Brain pericyte (primary cell): Measurements from ENCODE around the gene DNAJC10.
"Not testable (repeated sequence)": the region's sequence is repeated elsewhere in the genome, so short reads cannot be mapped to it uniquely, and the experiment has no call there.

ENCODE experiments used
- DNase-seq: peaks from one replicate; pipeline ENCODE4 v3.0.0-alpha.2; 2012; ENCODE audit warnings: low read depth, low spot score

Gene DNAJC10, protein sequence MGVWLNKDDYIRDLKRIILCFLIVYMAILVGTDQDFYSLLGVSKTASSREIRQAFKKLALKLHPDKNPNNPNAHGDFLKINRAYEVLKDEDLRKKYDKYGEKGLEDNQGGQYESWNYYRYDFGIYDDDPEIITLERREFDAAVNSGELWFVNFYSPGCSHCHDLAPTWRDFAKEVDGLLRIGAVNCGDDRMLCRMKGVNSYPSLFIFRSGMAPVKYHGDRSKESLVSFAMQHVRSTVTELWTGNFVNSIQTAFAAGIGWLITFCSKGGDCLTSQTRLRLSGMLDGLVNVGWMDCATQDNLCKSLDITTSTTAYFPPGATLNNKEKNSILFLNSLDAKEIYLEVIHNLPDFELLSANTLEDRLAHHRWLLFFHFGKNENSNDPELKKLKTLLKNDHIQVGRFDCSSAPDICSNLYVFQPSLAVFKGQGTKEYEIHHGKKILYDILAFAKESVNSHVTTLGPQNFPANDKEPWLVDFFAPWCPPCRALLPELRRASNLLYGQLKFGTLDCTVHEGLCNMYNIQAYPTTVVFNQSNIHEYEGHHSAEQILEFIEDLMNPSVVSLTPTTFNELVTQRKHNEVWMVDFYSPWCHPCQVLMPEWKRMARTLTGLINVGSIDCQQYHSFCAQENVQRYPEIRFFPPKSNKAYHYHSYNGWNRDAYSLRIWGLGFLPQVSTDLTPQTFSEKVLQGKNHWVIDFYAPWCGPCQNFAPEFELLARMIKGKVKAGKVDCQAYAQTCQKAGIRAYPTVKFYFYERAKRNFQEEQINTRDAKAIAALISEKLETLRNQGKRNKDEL

GRCh38 chr2:182715892-182716649 lies at the start of gene DNAJC10:
DNAJC10 (plus strand) TSS chr2:182716257; CDS start chr2:182718087, 1,830 bp downstream.
- peak; percentile 82 for DNase-seq

DNA sequence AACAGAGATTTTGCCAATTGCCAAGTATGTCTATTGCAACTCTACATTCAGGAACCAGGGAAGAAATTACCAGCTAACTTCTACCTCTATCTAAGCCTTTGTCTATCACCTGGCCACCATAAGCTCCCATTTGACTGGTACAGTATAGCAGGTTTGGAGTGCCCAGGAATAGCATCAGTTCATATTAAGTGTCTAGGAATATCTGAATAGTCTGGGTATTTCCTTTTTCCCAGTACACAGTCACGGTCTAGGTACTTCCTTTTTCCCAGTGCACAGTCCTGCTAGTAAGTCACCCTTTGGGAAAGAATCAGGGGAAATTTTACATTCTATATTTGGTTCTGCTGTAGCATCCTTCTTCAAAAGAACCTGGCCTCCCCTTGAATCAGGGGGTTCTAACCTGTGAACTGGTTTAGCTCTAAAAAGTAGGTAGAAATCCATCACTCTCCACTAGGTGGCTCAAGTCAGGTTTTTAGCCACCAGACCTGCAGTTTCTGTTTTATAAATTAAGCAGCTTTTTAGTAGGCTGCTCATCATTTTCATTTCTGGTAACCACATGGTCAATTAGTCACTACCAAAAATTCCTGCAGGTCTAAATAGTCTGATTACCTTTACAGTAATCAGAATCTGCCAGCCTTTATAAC lies 49.3 kb upstream of the DNAJC10 start:
- DNase-seq: no peak

DNA sequence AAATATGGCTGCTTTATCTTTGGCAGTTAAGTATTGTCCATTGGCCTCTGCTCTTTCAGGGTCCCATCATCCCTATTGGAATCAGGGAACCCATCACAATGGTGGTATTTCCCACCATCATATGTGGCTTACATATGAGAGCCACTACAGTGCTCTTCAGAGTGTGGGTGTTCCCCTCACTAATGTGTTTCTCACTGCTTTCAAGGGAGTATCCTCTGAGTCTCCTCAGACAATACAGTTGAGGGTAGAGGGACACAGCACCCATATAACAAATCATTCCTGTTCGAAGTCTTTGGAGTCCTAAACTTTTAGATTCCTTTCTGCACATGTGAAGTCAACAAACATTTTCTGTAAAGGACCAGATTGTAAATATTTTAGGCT lies 48.8 kb upstream of the DNAJC10 start:
- no peak for DNase-seq

- peak; percentile 21 for DNase-seq
These were observed 47.4 kb upstream of the DNAJC10 start for GRCh38 chr2:182668671-182669070.

DNA sequence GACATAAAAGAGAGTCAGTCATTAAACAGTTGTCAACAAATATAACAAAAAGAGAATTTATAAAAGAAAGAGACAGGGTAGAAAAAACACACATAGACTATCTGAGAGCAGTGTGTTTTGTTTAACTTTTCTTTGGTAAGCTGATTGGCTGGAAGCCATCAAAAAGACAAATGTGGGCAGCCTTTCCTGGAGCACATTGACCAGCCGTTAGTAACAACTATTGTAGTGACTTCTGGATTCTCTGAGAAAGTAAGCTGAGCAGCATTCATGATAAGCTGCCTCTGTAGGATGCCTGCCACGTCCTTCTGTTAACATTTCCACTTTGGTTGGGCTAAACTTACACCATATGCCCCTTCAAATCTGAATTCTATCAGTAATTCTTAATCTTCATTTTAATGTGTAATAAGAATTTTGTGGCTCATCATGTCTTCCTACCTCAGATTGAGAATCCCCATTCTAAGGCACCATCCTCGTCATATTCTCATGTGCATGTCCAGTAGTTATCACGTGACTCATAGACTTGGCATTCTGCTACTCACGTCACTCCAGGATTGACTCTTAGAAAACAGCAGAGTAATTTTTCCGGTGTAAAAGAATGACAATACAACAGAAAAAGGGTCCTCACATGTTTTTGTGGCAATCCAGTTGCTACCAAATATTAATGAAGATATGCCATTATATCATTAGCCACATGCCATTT lies 43.4 kb upstream of the DNAJC10 start:
- DNase-seq: no peak

DNA sequence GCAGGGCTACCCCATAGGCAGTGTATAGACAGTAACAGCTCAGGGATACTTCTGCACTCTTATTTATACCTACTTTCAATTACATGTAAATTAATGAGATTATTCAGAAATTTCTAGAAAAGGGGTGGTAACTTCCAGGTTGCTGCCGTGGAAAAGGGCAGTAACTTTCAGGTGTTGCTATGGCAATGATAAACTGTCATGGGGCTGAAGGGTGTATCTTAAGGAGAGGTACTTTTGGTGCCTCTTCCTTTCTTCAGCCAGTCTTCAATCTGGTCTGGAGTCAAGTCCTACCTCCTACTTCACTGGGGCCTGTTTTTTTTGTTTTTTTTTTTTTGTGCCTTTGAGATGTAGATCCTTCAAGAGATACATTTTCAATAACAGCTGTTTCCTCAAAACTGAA lies 35.2 kb upstream of the DNAJC10 start:
- DNase-seq: no peak

DNA sequence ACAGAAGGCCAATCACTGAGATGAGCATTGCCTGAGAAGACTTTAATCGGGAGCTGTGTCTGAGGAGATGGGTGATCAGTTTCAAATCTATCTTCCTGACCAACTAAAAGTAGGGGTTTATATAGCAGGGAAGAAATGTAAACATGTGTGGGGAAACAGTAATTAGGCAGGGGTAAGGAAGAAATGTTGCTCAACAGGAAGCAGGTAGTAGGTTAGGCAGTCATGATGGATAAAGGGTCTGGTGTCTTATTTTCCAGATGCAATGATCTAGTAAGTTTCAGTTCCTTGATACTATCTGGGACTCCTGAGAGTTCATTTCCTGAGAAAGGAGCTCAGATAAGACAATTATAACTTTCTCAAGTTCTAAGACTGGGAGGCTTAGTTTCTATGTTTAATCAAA lies 33.8 kb upstream of the DNAJC10 start:
- no peak for DNase-seq

DNA sequence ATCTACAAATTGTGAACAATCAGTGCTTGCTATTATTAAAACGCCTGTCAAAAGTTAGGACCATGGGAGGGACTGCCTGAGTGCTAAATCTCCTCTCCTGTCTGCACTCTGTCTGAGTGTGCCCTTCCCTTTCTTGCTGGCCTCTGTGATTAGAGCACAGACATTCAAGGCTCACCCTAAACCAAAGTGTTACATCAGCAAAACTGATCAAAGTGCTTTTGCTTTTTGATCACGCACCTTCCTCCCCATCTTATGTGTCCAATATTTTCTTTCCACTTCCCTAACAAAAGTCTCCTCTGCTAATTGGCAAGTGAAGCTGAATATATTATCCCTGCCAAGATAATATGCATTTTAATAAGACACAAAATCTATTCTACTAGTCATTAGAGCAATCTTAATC lies 30.5 kb upstream of the DNAJC10 start:
- DNase-seq: no peak

DNA sequence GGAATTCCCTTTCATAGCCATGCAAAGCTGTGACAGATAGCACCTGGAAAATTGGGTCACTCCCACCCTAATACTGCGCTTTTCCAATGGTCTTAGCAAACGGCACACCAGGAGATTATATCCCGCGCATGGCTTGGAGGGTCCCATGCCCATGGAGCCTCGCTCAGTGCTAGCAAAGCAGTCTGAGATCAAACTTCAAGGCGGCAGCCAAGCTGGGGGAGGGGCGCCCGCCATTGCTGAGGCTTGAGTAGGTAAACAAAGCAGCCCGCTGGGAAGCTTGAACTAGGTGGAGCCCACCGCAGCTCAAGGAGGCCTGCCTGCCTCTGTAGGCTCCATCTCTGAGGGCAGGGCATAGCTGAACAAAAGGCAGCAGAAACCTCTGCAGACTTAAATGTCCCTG lies 29.3 kb upstream of the DNAJC10 start:
- not testable (repeated sequence) for DNase-seq

- no peak for DNase-seq
These were observed 21.9 kb upstream of the DNAJC10 start for GRCh38 chr2:182694189-182694588.

GRCh38 chr2:182695776-182696175 lies 20.3 kb upstream of the DNAJC10 start:
- no peak for DNase-seq

- DNase-seq: no peak
These were observed 17.4 kb upstream of the DNAJC10 start for GRCh38 chr2:182698671-182699070.

- DNase-seq: no peak
These were observed 10.3 kb upstream of the DNAJC10 start for GRCh38 chr2:182705761-182706160.

GRCh38 chr2:182706751-182707150 lies 9.3 kb upstream of the DNAJC10 start:
- DNase-seq: no peak

DNA sequence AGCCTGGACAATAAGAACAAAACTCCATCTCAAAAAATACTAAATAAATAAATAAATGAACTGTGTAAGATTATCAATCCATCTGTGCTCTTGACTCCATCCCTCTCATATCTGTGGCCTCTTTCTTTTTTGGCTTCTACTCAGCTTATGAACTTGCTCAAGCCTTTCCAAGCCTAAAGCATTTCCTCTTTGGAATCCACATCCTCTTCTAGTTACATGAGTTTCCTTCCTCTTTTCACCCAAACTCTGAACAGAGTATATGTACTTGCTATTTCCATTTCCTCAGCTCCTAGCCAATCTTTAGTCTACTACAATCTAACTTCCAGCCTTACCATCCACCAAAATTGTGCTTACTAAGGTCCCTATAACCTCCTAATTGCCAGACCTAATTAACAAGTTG lies 2.5 kb upstream of the DNAJC10 start:
- no peak for DNase-seq

GRCh38 chr2:182715121-182715891 lies 751 bp upstream of the DNAJC10 start:
- DNase-seq: no peak

- no peak for DNase-seq
These were observed 558 bp downstream of the DNAJC10 start for GRCh38 chr2:182716650-182716979.

DNA sequence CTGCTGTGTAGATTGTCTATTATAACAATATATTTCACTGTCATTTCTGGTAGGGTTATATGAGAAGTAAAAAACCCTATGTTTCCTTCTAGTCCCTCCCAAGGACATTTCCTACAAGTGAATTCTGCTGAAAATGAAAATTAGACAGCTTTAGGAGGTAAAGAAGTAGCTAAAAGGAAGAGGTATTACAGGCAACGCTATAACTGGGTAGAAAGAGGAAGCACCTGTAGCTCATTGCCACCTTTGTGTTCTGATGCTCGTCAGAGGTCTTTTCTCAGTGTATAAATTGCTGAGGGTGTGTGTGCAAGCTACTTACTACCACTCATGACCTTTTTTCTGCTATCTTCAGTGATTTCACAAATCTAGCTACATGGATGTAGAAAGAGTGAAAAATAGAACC lies 1.4 kb downstream of the DNAJC10 start:
- DNase-seq: no peak

DNA sequence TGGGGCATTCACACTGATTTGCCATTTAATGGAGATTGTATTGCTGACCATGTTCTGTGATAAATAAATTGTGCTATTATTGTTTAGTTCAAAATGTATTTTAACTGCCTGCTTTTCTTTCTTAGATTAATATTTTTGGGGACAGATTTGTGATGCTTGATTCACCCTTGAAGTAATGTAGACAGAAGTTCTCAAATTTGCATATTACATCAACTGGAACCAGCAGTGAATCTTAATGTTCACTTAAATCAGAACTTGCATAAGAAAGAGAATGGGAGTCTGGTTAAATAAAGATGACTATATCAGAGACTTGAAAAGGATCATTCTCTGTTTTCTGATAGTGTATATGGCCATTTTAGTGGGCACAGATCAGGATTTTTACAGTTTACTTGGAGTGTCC lies 1.8 kb downstream of the DNAJC10 start:
- DNase-seq: no peak

GRCh38 chr2:182718459-182718858 lies 2.4 kb downstream of the DNAJC10 start:
- DNase-seq: no peak
